ENCODE measurements around the gene EIF6. TPM values are rescaled to one million over a fixed set of nuclear protein-coding genes. Genes with fewer than 3 reads are reported as not detected.
"Not testable (repeated sequence)": the region's sequence is repeated elsewhere in the genome, so short reads cannot be mapped to it uniquely, and the experiment has no call there.

The EIF6 gene
- polyA plus RNA-seq, 1 donor from 2014 or later, result 143 TPM

DNA sequence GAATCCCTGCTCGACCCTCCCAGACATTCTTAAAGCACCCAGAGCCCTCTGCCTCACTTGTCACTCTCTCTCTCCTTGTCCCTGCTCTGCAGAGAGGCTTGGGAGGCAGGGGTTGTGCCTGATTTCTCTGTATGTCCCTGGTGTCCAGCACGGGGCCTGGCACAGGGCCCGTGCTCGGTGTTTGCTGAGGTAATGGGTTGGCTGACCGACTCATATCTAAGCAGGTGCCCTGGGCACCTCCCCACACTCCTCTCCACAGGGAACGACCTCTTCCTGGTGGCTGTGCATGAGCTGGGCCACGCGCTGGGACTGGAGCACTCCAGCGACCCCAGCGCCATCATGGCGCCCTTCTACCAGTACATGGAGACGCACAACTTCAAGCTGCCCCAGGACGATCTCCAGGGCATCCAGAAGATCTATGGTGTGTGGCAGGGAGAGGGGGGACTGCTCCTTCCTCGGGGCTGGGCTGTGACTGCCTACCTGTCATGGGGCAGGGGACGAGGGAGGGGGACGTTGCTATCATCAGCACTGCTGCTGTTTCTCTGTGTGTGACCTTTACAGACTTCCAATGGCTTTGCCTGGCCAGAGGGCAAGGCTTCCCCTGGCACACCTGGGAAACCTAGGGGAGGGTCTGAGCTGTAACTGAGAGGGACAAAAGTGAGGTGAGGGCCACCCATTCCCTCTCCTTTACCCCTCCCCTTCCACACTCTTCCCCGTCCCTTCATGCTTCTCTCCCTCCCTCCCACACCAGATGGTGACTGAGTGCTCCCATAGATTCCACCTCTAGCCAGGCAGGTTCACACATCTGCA, 20.8 kb downstream of the EIF6 start:
- H3K9me3 ChIP-seq (ENCODE audit: low read length), result no peaks in the 10 kb centered on the region
- H3K4me2 ChIP-seq (ENCODE audit: low read length), result no peak overlapping the region
- H3K79me2 ChIP-seq (replicated peaks; ENCODE audit: insufficient read depth, low read length), result no peaks in the 10 kb centered on the region
- H3F3A ChIP-seq (ENCODE audit: insufficient read depth, low read length, poor library complexity, severe bottlenecking), result no peaks in the 10 kb centered on the region
- no peaks in the 10 kb centered on the region for H3K36me3 ChIP-seq (ENCODE audit: insufficient read depth, low read length)
- H3K4me3 ChIP-seq (ENCODE audit: low read length), result no peak overlapping the region
- H3K9me2 ChIP-seq (ENCODE audit: insufficient read depth, low read length), result no peaks in the 10 kb centered on the region
- no peaks in the 10 kb centered on the region for H4K20me1 ChIP-seq (ENCODE audit: insufficient read depth)
- no peak overlapping the region for H3K9ac ChIP-seq (ENCODE audit: low read length)
- H3K27me3 ChIP-seq (ENCODE audit: insufficient read depth, low read depth, low read length), result no peaks in the 10 kb centered on the region
- TF ChIP-seq, protein P1, sequence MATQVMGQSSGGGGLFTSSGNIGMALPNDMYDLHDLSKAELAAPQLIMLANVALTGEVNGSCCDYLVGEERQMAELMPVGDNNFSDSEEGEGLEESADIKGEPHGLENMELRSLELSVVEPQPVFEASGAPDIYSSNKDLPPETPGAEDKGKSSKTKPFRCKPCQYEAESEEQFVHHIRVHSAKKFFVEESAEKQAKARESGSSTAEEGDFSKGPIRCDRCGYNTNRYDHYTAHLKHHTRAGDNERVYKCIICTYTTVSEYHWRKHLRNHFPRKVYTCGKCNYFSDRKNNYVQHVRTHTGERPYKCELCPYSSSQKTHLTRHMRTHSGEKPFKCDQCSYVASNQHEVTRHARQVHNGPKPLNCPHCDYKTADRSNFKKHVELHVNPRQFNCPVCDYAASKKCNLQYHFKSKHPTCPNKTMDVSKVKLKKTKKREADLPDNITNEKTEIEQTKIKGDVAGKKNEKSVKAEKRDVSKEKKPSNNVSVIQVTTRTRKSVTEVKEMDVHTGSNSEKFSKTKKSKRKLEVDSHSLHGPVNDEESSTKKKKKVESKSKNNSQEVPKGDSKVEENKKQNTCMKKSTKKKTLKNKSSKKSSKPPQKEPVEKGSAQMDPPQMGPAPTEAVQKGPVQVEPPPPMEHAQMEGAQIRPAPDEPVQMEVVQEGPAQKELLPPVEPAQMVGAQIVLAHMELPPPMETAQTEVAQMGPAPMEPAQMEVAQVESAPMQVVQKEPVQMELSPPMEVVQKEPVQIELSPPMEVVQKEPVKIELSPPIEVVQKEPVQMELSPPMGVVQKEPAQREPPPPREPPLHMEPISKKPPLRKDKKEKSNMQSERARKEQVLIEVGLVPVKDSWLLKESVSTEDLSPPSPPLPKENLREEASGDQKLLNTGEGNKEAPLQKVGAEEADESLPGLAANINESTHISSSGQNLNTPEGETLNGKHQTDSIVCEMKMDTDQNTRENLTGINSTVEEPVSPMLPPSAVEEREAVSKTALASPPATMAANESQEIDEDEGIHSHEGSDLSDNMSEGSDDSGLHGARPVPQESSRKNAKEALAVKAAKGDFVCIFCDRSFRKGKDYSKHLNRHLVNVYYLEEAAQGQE (IDR thresholded peaks at IDR 0.05; ENCODE audit: borderline replicate concordance), result peak; percentile 2
- no peak for TF ChIP-seq EP300 (conservative IDR thresholded peaks at IDR 0.05; ENCODE audit: poor library complexity, severe bottlenecking)
- TF ChIP-seq, protein P2, sequence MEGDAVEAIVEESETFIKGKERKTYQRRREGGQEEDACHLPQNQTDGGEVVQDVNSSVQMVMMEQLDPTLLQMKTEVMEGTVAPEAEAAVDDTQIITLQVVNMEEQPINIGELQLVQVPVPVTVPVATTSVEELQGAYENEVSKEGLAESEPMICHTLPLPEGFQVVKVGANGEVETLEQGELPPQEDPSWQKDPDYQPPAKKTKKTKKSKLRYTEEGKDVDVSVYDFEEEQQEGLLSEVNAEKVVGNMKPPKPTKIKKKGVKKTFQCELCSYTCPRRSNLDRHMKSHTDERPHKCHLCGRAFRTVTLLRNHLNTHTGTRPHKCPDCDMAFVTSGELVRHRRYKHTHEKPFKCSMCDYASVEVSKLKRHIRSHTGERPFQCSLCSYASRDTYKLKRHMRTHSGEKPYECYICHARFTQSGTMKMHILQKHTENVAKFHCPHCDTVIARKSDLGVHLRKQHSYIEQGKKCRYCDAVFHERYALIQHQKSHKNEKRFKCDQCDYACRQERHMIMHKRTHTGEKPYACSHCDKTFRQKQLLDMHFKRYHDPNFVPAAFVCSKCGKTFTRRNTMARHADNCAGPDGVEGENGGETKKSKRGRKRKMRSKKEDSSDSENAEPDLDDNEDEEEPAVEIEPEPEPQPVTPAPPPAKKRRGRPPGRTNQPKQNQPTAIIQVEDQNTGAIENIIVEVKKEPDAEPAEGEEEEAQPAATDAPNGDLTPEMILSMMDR (IDR thresholded peaks at IDR 0.05; ENCODE audit: poor library complexity, severe bottlenecking), result no peak
- TF ChIP-seq POLR2AphosphoS5 (IDR thresholded peaks at IDR 0.05), result no peak
- no peak overlapping the region for H2AFZ ChIP-seq (ENCODE audit: low read depth, low read length)
- H3K27ac ChIP-seq (ENCODE audit: low read length), result no peak overlapping the region

DNA sequence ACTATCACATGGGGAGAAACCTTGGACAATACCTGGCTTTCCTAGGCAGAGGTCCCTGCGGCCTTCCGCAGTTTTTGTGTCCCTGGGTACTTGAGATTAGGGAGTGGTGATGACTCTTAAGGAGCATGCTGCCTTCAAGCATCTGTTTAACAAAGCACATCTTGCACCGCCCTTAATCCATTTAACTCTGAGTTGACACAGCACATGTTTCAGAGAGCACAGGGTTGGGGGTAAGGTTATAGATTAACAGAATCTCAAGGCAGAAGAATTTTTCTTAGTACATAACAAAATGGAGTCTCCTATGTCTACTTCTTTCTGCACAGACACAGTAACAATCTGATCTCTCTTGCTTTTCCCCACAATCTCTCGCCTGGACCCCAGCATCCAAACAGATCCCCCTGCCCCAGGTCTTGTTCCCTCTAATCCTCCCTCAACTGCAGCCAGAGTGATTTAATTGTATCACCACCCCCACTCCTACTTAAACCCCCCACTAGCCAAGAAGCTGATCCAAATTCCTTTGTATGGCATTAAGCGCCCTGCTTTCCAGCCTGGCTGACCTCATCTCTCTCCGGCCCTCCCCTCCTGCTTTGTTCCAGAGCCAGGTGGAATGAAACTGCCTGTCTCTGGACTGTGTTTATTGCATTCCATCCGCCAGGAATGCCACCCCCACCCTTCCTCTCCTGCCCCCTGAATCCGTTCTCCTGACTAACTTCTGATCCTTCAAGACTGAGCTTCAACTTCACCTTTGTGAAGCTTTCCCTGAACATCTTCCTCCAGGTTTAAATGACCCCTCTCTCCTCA, 21.6 kb downstream of the EIF6 start:
- H3K9me2 ChIP-seq (ENCODE audit: insufficient read depth, low read length); H3K27ac ChIP-seq (ENCODE audit: low read length); H3K4me3 ChIP-seq (ENCODE audit: low read length); H3F3A ChIP-seq (ENCODE audit: insufficient read depth, low read length, poor library complexity, severe bottlenecking); H2AFZ ChIP-seq (ENCODE audit: low read depth, low read length); H3K9ac ChIP-seq (ENCODE audit: low read length); H3K36me3 ChIP-seq (ENCODE audit: insufficient read depth, low read length); H3K9me3 ChIP-seq (ENCODE audit: low read length); H3K79me2 ChIP-seq (replicated peaks; ENCODE audit: insufficient read depth, low read length); H3K4me2 ChIP-seq (ENCODE audit: low read length); H4K20me1 ChIP-seq (ENCODE audit: insufficient read depth); H3K27me3 ChIP-seq (ENCODE audit: insufficient read depth, low read depth, low read length): not testable (repeated sequence)
- TF ChIP-seq, protein P1 (IDR thresholded peaks at IDR 0.05; ENCODE audit: borderline replicate concordance), result peak; percentile 19

DNA sequence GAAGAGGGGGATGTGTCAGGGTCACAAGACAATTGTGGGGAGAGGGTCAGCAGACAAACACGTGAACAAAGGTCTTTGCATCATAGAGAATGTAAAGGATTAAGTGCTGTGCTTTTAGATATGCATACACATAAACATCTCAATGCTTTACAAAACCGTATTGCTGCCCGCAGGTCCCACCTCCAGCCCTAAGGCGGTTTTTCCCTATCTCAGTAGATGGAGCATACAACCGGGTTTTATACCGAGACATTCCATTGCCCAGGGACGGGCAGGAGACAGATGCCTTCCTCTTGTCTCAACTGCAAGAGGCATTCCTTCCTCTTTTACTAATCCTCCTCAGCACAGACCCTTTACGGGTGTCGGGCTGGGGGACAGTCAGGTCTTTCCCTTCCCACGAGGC, 22.3 kb downstream of the EIF6 start:
- H3K4me2 ChIP-seq (ENCODE audit: low read length); H2AFZ ChIP-seq (ENCODE audit: low read depth, low read length); H3K4me3 ChIP-seq (ENCODE audit: low read length); H3K36me3 ChIP-seq (ENCODE audit: insufficient read depth, low read length); H3K9ac ChIP-seq (ENCODE audit: low read length); H3F3A ChIP-seq (ENCODE audit: insufficient read depth, low read length, poor library complexity, severe bottlenecking); H3K27ac ChIP-seq (ENCODE audit: low read length); H3K9me3 ChIP-seq (ENCODE audit: low read length); H3K9me2 ChIP-seq (ENCODE audit: insufficient read depth, low read length); H4K20me1 ChIP-seq (ENCODE audit: insufficient read depth); H3K79me2 ChIP-seq (replicated peaks; ENCODE audit: insufficient read depth, low read length); H3K27me3 ChIP-seq (ENCODE audit: insufficient read depth, low read depth, low read length): not testable (repeated sequence)

All from neural cell (in vitro differentiated cells).